Ramos (cell line): ENCODE data around the gene CPSF4L.
"Not testable (repeated sequence)": the region's sequence is repeated elsewhere in the genome, so short reads cannot be mapped to it uniquely, and the experiment has no call there.

Experiments
- in situ Hi-C: fragments of 300-500 bp; cut with MboI; formaldehyde crosslinking; loops from one replicate; pipeline ENCODE4 v1.14.3; 2022; ENCODE audit warnings: low sequenced_read_pairs; ENCODE audit not compliant: unreplicated experiment

CPSF4L gene

DNA sequence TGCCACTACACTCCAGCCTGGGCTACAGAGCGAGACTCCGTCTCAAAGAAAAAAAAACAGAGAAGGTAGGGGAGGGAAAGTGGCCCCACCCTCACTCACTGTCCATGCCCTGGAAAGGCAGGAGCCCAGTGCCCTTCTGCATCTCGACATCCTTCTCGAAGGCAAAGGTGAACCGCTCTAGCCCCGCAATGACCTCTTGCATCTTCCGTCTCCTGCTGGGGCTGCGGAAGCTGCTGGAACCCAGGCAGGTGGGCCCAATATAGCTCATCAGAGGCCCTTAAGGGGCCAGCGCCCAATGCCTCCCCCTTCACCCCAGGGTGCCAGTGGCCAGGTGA is at the start of gene CPSF4L:
Gene CPSF4L (minus strand): TSS at position 264 of the 335 bp plus-strand sequence. CDS start 62 bp downstream, at position 202.
- in situ Hi-C loops = no loop called here

- in situ Hi-C loops = no loop called here
Observed at GRCh38 chr17:73311428-73311780, 49.7 kb upstream of the CPSF4L start.

DNA sequence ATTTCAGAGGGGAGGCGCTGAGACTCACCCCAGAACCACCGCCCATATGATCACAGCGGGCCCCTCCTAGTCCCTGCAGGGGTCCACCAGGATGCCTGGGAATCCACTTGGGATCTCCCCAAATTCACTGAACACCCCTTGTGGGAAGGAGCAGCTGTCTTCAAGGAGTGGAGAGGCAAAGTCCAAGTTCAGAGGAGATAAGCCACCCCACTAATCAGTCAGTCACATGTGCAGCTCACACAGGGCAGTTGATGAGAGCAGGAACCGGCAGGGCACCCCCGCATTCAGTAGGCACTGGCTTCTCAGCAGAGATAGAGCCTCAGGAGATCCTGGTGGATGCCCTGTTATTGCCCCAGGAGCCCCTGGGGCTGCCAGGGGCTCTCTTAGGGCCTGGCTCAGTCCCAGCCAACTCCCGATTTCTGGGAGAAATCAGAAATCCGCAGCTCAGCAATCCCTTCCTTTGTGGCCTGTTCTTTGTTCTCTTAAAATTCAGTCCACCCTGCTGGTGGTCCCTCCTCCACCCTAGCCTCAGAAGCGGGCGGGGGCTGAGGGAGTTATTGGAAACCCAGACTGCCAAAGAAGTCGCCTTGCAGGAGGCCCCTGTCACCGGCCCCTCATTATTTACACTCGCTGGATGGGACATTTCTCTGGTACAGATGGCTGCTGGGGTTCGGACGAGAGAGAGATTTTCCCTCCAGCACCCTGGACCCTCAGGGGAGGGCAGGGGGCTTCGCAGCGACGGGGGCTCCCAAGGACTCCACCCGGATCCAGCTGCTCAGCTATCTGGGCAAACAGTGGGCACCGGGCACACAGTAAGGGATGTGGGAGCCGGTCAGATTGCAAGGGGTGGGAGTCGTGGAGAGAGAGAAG is 48.3 kb upstream of the CPSF4L start:
- in situ Hi-C loops = no loop called here

- in situ Hi-C loops = not testable (repeated sequence)
Observed at GRCh38 chr17:73308959-73309358, 47.3 kb upstream of the CPSF4L start.

DNA sequence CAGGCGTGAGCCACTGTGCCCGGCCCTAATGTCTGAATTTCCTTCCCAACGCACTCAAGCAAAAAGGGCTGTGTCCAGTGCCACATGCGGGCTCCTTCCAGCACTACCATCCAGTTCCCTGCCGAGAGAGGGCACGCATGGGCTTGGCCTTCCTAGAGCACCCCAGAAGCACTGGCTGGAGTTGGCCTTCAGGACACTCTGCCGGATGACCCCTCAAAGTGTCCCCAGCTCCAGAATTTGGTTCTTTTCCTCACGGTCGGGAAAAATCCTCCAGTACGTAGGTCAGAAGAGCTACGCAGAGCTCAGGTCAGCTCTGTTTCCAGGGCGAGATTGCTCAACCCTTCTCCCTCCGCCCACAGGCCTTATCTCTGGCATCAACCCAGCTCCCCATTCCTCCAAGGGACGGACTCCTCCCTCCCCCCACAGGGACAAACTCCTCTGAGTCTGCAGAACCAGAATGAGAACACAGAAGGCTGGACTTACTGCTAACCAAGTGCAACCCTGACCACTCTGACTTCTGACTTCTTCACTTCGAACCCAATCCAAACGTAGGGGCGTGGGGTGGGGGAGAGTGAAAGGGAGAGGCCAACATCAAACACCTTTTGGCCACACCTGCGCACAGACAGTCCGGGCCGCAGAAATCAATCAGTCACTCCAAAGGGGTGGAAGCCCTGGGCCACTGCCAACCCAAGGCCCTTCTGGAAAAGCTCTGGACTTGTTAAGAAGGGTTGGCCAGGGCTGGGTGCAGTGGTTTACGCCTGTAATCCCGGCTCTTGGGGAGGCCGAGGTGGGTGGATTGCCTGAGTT is 46.5 kb upstream of the CPSF4L start:
- in situ Hi-C loops = no loop called here

GRCh38 chr17:73307130-73307529 is 45.5 kb upstream of the CPSF4L start:
- in situ Hi-C loops = no loop called here

DNA sequence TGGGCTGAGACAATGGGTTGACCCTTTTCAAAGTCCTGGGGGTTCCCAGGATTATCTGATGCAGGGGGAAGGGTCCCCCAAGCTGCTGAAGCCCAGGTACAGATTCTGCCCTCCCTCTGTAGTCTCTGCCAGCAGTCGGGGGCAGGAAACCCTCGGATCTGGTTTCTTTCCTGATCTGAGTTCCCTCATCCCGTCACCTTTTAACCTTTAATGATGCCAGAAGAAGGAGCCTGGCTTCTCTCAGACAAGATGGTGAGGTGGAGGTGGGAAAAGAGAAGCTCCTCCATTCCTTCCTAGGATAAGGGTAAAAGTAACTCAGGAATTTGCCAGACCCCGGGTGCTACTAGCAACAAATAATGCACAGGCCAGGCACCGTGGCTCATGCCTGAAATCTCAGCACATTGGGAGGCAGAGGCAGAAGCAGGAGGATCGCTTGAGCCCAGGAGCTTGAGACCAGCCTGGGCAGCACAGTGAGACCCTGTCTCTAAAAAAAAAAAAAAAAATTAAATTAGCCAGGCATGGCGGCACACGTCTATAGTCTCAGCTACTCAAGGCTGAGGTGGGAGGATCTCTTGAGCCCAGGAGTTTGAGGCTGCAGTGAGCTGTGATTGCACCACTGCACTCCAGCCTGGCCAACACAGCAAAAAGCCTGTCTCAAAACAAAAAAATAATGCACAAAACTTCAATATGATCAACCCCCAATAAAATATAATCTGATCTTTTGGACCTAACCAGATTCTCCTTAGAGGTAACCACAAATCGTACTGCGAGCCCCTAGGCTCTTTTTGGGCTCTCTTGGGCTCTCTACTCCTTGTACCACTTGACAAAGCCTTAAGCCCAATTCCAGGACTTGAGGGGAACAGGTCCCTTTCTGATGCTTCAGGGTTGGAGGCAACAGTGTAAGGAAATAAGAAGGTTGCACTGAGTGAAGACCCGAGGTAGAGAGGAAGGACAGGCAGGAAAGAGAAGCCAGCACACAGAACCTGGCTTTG is 44.5 kb upstream of the CPSF4L start:
- in situ Hi-C loops = no loop called here

DNA sequence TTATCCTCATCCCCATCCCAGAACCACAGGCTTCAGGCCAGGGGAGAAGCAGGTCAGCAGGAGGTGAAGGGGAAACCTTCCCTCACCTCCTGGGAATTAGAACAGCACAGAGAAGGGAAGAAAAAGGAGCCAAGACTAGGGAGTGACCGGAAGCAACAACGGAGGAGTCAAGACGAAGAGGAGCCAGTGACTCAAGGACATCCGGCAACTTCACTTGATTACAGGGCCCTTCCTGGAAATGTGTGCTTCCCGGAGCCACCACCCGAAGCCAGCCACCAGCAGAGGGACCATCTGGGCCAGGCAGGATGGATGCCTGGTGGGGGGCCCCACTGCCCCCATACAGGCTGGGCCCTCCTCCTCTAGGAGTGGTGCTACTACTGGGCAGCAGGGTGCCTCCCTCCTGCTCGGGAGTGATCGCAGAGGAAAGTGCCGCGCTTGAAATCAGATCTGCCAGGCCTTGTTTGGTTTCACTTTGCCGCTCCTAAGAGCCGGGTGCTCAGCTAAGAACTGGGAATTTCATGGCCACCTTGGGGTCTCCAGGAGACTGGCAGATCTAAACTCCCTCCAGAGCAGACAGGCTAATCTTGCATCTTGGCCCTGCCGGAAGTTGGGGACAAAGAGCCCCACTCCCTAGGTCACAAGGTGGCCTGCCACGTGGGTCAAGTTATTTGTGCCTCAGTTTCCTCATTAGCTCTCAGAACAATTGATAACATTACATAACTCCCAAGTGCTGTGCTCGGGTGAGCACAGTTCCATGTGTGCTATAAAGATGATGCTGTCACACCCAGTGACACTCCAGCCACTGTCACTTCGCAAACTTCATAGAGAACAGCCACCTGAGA is 43.5 kb upstream of the CPSF4L start:
- in situ Hi-C loops = no loop called here

- in situ Hi-C loops = no loop called here
Observed at GRCh38 chr17:73304438-73304837, 42.8 kb upstream of the CPSF4L start.

GRCh38 chr17:73302189-73302588 is 40.5 kb upstream of the CPSF4L start:
- in situ Hi-C loops = no loop called here

- in situ Hi-C loops = no loop called here
Observed at GRCh38 chr17:73301369-73301768, 39.7 kb upstream of the CPSF4L start.

DNA sequence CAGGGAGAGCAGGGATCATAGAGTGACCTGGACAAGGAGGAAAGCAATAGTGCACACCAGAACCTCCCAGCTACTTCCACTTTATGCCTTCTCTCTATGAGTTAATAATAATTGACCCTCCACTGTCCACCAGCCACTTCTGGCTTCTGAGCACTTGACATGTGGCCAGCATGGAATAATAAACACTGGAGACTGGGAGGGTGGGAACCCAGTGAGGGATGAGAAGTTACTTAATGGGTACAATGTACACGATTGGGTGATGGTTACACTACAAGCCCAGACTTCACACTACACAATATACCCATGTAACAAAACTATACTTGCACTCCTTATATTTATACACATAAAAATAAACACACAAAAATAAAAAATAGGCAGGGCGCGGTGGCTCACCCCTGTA is 38.7 kb upstream of the CPSF4L start:
- in situ Hi-C loops = no loop called here

GRCh38 chr17:73297934-73298861 is 36.5 kb upstream of the CPSF4L start:
- in situ Hi-C loops = no loop called here

DNA sequence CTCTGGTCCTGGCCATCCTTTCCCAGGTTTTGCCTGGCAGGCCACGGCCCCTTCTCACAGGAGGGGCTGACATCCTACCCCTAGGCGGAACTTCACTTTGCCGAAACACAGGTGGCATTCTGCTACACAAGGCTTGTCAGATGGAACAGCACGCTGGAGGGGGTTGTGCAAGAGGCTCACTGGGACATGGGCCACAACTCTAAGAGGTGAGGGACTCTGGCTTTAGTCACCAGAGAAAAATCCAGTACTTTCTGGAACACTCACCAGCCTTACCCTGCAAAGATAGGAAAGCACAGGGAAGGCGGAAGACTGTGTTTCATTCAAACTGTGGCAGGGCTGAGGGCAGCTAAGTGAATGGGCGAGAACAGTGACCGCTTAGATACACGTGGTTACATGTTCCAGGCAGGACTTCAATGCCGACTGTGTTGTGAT is 31.8 kb upstream of the CPSF4L start:
- in situ Hi-C loops = no loop called here

DNA sequence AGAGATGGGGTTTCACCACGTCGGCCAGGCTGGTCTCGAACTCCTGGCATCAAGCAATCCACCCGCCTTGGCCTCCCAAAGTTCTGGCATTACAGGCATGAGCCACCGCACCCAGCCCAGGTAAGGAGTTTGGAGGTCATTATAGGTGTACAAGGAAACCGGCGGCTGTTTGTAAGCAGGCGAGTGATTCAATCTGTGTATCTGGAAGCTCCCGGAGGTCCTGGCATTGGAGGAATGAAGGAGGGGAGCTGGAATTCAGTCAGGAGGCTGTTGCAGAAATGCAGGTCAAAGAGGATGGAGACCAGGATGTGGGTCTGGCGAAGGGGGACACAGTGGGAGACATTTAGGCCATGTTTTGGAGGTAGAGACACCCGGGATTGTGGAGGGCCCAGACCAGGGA is 31.4 kb upstream of the CPSF4L start:
- in situ Hi-C loops = no loop called here

DNA sequence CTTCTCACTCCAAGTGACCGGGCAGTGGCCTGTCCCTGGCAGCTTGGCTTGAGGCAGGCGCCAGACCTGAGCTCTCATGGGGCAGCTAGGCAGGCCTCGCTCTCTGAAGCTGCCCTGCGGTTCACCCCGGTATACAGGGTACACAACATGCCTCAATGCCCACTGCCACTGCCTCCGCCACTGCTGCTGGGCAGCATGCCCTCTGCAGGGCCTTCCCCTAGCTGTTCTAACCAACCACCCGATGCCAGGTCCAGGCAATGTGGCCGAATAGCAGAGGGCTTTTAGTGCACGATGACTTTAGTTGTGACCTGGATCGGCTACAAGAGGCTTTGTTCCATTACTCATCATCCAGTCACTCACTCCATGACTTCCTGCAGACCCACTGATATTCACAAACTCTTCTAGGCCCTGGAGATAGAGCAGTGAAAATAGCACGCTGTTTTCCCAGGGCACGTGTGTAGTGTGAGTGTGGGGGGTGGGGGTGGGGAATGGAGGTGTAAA is 30.4 kb upstream of the CPSF4L start:
- in situ Hi-C loops = no loop called here

- in situ Hi-C loops = no loop called here
Observed at GRCh38 chr17:73291260-73291801, 29.7 kb upstream of the CPSF4L start.
